GM18870 (cell line): ENCODE data around the gene KRTAP10-5.

Experiments
- ATAC-seq: cut with Tn5 transposase; IDR thresholded peaks from one replicate; pipeline ENCODE4 v1.9.1; 2021; ENCODE audit warnings: moderate library complexity; ENCODE audit not compliant: unreplicated experiment

KRTAP10-5 gene

DNA sequence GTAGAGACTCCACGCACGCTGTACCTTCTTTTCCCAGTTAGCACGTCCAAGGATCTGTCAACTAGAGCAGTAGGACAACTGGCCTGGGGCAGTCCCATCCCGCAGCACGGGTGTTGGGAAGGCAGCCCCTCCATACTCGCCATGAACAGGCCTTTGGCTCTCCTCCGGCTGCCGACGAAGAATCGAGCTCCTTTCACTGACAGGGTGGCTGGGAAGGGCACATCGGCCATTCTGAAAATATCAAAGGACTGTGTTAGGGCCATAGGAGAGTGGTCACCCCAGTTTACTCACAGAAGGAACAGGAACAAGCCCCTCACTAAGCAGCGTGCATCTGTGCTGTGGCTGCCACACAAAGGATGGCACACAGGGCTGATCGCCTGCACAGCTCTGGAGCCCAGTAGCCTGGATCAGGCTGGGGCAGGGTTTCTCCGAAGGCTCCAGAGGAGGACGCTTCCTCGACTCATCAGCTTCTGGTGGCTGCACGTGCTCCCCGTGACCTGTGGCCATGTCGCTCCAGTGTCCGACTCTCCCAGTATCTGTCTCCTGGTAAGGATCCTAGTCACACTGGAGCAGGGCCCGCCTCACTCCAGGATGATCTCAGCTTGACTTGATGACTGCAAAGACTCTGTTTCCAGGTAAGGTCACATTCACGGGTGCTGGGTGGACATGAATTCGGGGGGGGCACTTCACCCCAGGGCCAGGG, 49.4 kb downstream of the KRTAP10-5 start:
- ATAC-seq = no peak

DNA sequence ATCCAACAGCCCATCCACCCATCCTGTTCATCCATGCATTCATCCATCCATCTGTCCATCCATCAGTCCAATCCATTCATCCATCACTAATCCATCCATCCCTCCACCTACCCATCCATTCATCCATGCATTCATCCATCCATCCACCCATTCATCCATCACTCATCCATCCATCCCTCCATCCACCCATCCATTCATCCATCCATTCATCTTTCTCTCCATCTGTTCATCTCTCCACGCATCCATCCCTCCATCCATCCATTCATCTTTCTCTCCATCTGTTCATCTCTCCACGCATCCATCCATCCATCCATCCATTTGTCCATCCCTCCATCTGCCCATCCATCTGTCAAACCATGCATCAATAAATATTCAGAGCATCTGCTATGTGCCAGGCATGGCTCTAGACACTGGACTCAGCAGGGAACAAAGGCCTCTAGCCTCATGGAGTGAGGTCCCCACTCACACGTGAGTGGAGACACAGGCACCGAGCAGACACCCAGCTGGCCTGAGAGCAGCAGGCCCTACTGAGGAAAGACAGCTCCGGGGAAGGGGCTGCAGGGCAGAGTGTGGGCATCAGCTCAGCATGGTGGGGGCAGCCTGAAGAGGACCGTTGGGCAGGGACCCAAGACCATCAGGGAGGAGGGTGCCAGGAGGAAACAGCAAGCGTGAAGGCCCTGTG, 50.0 kb downstream of the KRTAP10-5 start:
- ATAC-seq = no peak

- ATAC-seq = no peak
These were observed 50.8 kb downstream of the KRTAP10-5 start for GRCh38 chr21:44529503-44530125.
